ENCODE measurements around the gene OR56A4. TPM values are rescaled to one million over a fixed set of nuclear protein-coding genes. Genes with fewer than 3 reads are reported as not detected.

Gene OR56A4
- total and polyA plus RNA-seq, 2 donors (not counting 3 experiments of a cell fraction or from before 2014, with no cell fraction given) = not detected

- Histone ChIP-seq H3K9ac (replicated peaks; ENCODE audit: extremely low read depth, insufficient read depth, low read length) (no peak overlapping the region), H2AFZ (ENCODE audit: low read depth, low read length) (no peak overlapping the region), H3K9me1 (replicated peaks; ENCODE audit: control insufficient read depth, extremely low read depth, insufficient read depth, low read length) (no peaks in the 10 kb centered on the region), H3K27me3 (ENCODE audit: control insufficient read depth in 2 of 2, insufficient read depth in 2 of 2, low read length in 2 of 2) (no peaks in the 10 kb centered on the region), H3K9me3 (replicated peaks; ENCODE audit: control insufficient read depth, insufficient read depth, low read length) (no peaks in the 10 kb centered on the region), H3K36me3 (ENCODE audit: control insufficient read depth in 2 of 2, extremely low read depth in 1 of 2, insufficient read depth in 2 of 2, low read length in 2 of 2) (no peaks in the 10 kb centered on the region), H3K4me1 (ENCODE audit: control insufficient read depth, extremely low read depth, insufficient read depth, low read length) (no peaks in the 10 kb centered on the region), H4K20me1 (replicated peaks; ENCODE audit: control insufficient read depth, extremely low read depth, insufficient read depth, low read length) (no peaks in the 10 kb centered on the region), H3K27ac (ENCODE audit: insufficient read depth, low read depth, low read length) (no peak overlapping the region), H3K4me3 (replicated peaks in 1 of 3; ENCODE audit: insufficient read depth in 1 of 3, low read depth in 1 of 3, low read length in 3 of 3) (no peak overlapping the region), H3K4me2 (ENCODE audit: insufficient read depth, low read length) (no peak overlapping the region), H3K79me2 (ENCODE audit: control insufficient read depth, insufficient read depth, low read length) (no peaks in the 10 kb centered on the region)
- dilution Hi-C loops (cut with MboI; ENCODE audit: extremely low pct_ligation_motif_present, low sequenced_read_pairs) = no loop called here
- no TSS peak for BruUV-seq (replicated peaks)
- DNase-seq (ENCODE audit: low read depth, low spot score) (no peak), FAIRE-seq (no peak)
- intact Hi-C loops (cut with micrococcal nuclease) = no loop called here
- TF ChIP-seq EZH2 (IDR thresholded peaks at IDR 0.05; ENCODE audit: borderline replicate concordance, low read depth, low read length, severe bottlenecking) (no peak), MYC (IDR thresholded peaks at IDR 0.05; ENCODE audit: low read depth, low read length) (no peak), GATA2 (IDR thresholded peaks at IDR 0.05; ENCODE audit: insufficient read depth, insufficient read length, low read depth, low read length) (no peak), JUN (IDR thresholded peaks at IDR 0.05; ENCODE audit: borderline replicate concordance, insufficient read depth, insufficient read length, low read depth) (no peak), POLR2A (IDR thresholded peaks at IDR 0.05; ENCODE audit: low read depth, low read length) (no peak), CTCF (IDR thresholded peaks at IDR 0.05; ENCODE audit: extremely low read depth in 1 of 2, insufficient read depth in 1 of 2, low read depth in 1 of 2, low read length in 2 of 2) (no peak), POLR2AphosphoS5 (IDR thresholded peaks at IDR 0.05; ENCODE audit: insufficient read depth, low read depth, low read length) (no peak), FOS (IDR thresholded peaks at IDR 0.05; ENCODE audit: borderline replicate concordance, insufficient read depth, low read length) (no peak), MAX (IDR thresholded peaks at IDR 0.05; ENCODE audit: insufficient read depth, insufficient read length) (no peak)
- ChIA-PET CTCF (interaction anchor here (1.4 kb wide), 1 partner anchor 374 kb away, joined by 3 read pairs; no protein-coding TSS in a partner anchor), POLR2A (no interaction called here)
These were observed 17.5 kb downstream of the OR56A4 start for GRCh38 chr11:5989203-5989602.

Data from endothelial cell of umbilical vein (primary cell).